ENCODE results near the gene UPF1.

The UPF1 gene

GRCh38 chr19:18878058-18878797, 46.5 kb downstream of the UPF1 start:
- FAIRE-seq: no peak

DNA sequence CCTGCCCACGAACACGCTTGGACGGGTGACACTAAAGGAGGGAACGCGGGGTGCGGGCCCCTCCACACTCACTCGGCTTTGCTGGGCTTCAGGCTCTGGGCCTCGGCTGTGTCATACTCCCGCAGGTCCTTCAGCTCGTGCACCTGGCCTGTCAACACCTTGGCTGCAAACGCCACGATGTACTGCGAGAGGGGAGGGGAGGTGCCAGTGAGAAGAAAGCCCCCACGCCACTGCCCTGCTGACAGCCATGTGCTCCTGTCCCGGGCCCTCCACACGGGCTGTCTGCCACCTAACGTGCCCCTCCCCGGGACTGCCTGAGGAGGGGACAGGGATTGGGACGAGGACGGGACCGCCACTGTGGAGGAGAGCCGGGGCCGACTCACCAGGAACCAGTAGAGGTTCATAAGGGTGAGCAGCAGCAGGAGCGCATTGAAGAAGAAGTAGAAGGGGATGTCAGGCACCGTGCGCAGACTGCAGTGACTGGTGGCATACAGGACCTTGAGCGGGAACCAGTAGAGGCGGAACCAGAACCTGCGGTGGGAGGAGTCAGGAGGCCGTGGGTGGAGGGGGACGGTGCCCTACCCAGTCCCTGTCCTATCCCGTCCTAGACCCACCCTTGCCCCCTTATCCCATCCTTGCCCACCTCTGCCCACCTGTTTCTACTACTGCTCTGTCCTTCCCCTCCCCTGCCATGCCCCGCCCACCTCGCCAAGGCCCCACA, 47.3 kb downstream of the UPF1 start:
- no peak for FAIRE-seq

GRCh38 chr19:18879579-18880373, 48.0 kb downstream of the UPF1 start:
- no peak for FAIRE-seq

GRCh38 chr19:18881491-18881890, 49.7 kb downstream of the UPF1 start:
- no peak for FAIRE-seq

GRCh38 chr19:18883526-18884304, 52.0 kb downstream of the UPF1 start:
- FAIRE-seq: no peak

DNA sequence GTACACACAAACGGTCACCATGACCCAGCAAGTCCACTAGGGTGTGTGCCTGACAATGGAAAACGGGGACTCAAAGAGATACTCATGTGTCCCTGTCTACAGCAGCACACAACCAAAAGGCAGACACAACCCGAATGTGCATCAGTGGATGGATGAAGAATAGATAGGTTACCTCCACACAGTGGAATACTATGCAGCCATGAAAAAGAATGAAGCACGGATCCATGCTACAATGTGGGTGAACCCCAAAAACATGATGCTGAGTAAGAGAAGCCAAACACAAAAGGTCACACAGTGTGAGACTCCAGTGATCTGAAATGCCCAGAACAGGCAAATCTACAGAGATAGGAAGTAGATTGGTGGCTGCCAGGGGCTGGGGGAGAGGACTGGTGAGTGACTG, 55.2 kb downstream of the UPF1 start:
- FAIRE-seq: no peak

GRCh38 chr19:18889949-18890745, 58.4 kb downstream of the UPF1 start:
- FAIRE-seq: no peak

DNA sequence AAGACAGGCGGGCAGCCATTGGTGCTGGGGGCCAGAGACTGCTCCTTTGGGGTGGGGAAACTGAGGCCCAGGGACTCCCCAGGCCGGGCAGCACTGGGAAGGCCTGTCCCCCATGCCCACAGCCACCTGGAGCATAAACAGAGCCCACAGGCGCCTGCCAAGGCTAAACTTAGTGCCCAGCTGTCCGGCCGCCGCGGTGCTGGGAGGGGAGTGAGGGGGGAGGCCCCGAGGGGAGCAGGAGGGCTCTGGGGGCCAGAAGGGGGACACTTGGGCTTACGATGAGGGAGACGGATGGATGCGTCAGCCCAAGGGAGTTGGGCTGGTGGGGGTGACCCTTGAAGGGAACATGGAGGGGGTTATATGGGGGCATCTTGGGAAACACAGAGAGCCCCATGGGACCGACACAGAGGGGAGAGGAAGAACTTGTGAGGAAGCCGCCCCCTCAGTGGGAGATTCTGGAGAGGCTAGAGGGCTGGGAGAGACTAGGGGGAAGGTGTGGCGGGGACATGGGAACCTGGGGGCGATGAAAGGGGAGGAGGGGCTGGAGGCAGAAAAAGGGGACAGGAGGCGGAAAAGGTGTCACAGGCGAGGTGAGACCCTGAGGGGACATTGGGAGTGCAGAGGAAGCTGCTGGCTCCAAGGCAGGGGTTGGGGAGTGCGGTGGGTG, 62.0 kb downstream of the UPF1 start:
- no peak for FAIRE-seq

- FAIRE-seq: no peak
Measured at GRCh38 chr19:18894254-18895037, 62.7 kb downstream of the UPF1 start.

DNA sequence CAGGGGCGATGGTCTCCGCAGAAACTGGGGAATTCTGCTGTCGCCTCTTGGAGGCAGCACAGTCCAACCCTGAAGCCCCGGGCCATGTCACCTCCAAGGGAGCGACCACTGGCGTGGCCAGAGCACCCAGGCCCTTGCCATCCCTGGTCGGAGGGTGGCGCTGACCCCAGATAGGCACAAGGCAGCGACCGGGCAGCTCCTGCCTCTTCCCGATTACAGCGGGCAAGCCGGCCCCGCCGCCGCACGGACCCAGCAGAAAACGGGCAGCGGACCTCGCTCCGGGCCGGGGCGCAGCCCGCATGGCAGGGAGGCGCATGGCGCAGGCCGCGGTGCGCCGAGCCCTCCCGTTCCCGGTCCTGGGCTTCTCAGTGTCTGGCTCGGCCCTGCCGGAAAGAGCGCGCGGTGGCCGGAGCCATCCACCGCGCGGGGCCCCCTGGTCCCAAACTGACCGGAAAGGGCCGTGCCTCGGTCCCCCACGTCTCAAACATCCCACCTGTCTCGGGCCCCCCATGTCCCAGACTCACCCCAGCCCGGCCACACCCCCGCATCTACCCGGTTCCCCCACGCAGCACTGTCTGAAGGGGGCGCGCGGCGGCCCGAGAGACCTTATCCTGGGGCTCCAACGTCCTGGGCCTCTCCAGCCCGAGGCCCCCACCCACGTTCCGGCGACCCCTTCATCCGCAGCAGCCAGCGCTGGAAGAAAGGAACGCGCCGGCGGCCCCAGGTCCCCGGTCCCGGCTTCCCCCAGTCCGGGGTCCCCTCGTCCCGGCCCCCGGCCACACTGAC, 63.5 kb downstream of the UPF1 start:
- no peak for FAIRE-seq

GRCh38 chr19:18895824-18896341, 64.1 kb downstream of the UPF1 start, which contains the start of gene CERS1:
CERS1 (minus strand) TSS chr19:18896158; CDS start chr19:18896072, 86 bp downstream.
- FAIRE-seq: no peak

DNA sequence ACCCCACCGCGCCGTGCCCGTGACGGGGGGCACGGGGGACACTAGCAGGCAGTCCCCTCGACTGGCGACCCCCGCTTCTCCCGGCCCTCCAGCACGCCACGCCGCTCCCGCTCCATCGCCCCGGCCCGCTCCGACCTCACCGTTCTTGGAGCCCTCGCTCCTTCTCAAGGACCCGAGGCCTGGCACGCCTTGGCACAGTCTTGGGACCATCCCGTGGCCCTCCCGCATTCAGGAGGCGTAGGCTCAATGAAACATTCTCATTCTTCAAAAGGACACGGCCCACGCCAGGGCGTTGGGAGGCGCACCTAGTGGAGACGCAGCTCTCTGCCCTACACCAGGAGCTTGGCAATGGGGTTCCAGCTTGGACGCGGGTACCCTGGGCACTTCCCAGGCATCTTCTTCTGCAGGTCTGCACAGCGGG, 64.7 kb downstream of the UPF1 start:
- FAIRE-seq: no peak

GRCh38 chr19:18897094-18898029, 65.6 kb downstream of the UPF1 start:
- FAIRE-seq: no peak

DNA sequence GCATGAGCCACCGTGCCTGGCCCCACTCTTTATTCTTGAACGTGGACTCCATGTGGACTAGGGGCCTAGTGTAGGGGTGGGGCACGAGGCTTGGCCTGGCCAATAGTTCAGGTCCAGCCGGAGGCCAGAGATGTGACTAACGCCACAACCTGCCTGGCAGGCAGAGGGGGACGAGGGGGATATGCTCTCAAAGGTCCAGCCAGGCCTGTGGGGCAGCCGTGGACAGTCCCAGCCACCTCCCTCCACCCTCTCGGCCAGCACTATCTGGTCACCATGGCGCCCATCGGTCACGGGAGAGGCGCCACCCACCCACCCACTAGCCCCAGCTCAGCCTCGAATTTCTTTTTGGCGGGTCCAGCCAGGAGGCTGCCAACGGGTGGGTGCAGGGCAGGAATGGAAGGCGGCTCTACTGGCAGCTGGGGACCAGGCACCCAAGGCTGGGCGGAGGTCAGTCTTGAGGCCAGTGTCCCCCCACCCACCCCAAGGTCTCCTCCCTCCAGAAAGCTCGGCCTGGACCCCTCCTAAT, 66.4 kb downstream of the UPF1 start:
- no peak for FAIRE-seq

- FAIRE-seq: no peak
Measured at GRCh38 chr19:18898607-18899408, 67.0 kb downstream of the UPF1 start.

- FAIRE-seq: no peak
Measured at GRCh38 chr19:18899624-18900560, 68.1 kb downstream of the UPF1 start.

Data from islet of Langerhans (tissue), 1 donor.